ENCODE results near the gene GRM4.
"Not testable (repeated sequence)": the region's sequence is repeated elsewhere in the genome, so short reads cannot be mapped to it uniquely, and the experiment has no call there.

The GRM4 gene

DNA sequence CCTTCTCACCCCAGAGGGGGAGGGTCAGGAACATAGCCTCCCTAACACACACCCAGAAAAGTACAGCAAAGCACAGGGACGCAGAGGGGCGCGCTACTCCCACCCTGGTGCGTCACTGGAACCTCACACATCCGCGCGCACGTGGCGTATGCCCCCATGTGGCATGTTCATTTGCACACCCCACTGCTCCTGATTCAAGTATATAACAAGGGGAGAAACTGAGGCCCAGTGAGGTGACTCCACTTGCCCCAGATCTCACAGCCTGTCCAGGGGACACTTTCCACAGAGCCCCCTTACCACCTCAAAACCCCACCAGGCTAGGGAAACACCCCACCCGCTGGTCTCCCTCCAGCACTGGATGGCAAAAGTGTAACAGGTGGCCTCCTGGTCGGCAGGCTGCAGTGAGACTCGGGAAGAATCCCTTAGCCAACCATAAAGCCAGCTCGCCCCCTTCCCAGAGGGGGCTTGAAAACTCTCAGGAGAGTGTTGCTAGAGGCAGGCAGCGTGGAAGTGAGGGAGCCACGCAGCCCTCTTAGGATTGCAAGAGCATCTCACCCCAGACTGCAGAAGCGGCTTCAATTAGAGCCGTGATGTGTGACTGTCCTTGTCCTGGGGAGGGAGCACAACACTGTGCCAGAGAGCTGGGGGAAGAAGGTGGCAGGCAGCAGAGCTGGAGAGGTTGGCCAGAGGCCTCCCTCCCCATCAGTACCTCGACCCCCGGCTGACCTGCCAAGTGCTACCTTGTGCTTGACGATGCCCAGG is at the start of gene GRM4:
GRM4 (minus strand) TSS at position 67 of the 762 bp plus-strand sequence. CDS start 12,591 bp downstream, outside the sequence.
- no peak for DNase-seq

DNA sequence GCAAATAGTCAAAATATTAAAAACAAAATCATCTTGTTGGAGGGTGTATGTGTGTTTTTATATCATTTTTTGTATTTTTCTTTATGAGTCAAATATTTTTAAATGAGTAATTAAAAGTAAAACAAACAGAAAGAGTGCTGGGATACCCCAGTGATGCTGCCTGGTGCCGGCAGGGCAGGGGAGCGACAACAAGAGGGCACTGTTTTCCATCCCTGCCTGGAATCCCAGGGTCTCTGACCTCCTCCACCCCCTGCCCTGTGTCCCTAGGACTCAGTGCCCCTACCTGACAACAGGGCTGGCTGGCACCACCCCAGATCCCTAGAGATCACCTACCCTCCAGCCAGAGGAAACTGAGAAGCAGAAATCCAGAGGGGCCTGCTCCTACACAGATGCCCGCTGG is 48.9 kb upstream of the GRM4 start:
- DNase-seq = no peak

- no peak for DNase-seq
Observed at GRCh38 chr6:34190504-34191122, 44.7 kb upstream of the GRM4 start.

- DNase-seq = no peak
Observed at GRCh38 chr6:34189806-34190503, 44.1 kb upstream of the GRM4 start.

- DNase-seq = not testable (repeated sequence)
Observed at GRCh38 chr6:34184726-34185125, 38.8 kb upstream of the GRM4 start.

GRCh38 chr6:34182751-34183531 is 37.1 kb upstream of the GRM4 start:
- peak; percentile 59 for DNase-seq

DNA sequence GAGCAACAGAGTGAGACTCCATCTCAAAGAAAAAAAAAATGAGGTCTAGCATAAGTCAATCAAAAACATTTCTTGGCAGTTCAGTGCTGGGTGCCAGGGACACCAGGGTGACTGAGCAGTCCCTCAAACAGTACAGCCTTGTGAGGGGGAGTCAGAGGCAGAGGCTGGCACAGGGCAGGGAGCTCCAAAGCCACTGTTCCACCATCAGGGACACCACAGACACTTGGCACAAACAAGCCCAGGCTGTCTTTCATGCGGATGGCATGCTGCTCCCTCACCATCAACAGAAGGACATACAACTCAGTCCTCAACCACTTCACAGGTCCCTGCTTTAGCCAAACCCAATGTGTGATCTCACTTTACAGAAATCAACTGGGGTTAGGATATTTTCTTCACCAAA is 36.0 kb upstream of the GRM4 start:
- no peak for DNase-seq

GRCh38 chr6:34179106-34179720 is 33.3 kb upstream of the GRM4 start:
- no peak for DNase-seq

DNA sequence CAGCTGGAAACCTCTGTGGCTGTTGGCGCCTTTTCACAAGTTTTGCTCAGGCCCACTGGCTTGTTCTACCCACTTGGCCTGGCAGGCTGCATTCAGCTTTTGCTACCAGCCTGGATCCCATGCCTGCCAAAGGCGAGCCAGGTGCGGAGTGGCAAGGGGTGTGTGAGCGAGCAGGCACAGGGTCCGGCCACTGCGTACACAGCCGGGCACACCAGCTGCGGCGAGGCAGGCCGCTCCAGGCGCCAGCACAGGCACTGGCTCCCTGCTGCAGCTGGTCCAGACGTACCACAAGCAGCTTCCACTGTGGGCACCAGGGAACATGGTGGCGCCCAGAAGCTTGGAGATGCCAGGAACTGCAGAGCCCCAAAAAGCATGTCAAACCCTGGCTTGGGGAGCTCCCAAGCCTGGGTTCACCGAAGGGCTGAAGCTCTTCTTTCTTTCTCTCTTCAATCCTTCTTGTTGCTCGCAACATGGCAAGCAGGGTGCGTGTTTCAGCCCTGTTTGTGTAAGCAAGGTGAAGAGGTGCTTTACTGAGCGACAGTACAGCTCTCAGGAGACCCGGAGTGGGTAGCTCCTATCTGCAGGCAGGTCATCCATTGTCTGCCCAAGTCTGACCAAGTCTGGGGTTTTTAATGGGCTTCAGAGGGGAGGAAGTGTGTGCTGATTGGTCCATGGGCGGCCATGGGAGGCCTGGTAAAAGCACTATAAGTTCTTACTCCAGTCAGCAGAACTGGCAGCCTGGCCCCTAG is 32.6 kb upstream of the GRM4 start:
- DNase-seq = no peak

- no peak for DNase-seq
Observed at GRCh38 chr6:34177181-34177591, 31.3 kb upstream of the GRM4 start.

GRCh38 chr6:34176261-34177031 is 30.6 kb upstream of the GRM4 start:
- no peak for DNase-seq

GRCh38 chr6:34174846-34175399 is 29.0 kb upstream of the GRM4 start:
- DNase-seq = no peak

- no peak for DNase-seq
Observed at GRCh38 chr6:34172961-34173775, 27.3 kb upstream of the GRM4 start.

DNA sequence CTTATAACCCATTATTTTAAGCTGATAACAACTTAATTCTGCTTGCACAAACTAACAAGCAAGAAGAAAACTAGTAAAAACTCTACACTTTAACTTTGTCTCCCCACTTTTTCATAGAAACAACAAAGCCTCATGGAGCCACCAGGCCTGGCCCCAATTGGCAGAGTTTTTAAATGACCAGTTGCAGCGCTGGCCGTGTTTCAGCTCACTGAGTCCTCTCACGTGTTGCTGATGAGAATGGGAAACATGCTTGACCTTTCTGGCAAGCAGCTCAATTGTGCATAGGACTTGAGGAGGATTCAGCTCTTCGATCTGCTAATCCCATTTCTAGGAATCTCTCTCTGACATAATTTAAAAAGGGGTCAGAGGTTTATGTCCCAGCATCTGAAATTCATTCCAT is 24.5 kb upstream of the GRM4 start:
- no peak for DNase-seq

GRCh38 chr6:34169897-34170296 is 24.0 kb upstream of the GRM4 start:
- no peak for DNase-seq

DNA sequence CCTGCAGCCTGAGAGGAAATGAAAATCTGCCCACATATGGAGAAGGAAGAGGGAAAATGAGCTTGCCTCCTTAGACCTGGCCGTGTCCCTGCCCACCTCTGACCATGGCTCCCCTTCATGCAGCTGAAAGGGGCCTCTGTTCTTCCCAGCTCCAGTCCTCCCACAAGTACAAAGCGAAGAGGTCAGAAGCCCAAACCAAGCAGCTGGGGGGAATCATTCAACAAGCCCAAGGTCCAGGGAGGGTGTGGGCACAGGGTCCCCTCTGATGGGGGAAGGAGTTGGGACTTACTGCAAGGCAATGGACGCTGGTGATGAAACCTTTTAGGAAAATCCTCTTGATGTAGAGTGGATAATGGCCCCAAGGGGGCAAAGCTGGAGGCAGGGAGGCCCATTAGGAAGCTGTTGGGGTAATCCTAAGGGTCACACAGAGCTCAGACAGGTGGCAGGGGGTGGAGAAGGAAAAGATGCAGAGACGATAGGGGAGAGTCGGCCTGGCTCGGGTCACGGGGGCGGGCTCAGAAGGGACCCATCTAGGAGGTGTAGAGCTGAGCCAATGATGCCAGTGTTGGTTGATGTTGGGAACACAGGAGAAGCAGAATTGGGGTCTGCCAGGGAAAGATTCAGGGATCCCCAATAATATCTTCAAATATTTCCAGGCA is 16.1 kb upstream of the GRM4 start:
- no peak for DNase-seq

GRCh38 chr6:34159844-34160243 is 14.0 kb upstream of the GRM4 start:
- DNase-seq = no peak

DNA sequence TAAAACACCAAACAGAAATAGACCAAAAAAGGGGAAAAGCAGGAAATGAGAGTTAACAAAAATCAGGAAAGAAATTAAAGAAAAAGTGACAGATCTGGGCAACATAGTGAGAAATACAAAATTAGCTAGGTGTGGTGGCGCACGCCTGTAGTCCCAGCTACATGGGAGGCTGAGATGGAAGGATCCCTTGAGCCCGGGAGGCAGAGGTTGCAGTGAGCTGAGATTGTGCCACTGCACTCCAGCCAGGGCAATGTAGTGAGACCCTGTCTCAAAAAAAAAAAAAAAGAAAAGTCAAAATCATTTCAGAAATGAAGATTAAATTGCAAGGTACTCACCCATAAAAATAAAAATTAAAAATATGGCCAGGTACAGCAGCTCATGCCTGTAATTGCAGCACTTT is 13.0 kb upstream of the GRM4 start:
- DNase-seq = no peak

DNA sequence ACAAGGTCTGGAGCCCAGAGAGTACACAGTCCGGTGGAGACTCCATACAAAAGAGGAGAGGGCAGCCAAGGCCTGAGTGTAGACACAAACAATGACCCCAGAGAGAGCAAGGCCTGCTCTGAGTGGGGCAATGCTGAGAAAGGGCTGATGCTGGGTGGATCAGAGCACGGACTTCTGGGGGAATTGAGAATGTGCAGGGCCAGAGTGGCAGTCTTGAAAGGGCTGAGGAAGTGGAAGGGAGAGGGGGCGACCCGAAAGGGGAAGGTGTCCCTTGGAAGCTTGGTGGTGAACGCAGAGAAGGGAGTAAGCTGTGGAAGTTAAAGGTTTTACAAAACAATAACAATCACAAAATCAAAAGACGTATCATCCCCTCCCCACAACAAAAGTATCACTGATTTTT is 12.0 kb upstream of the GRM4 start:
- no peak for DNase-seq
